ENCODE measurements around the gene NAPA. TPM values are rescaled to one million over a fixed set of nuclear protein-coding genes. Genes with fewer than 3 reads are reported as not detected.
"Not testable (repeated sequence)": the region's sequence is repeated elsewhere in the genome, so short reads cannot be mapped to it uniquely, and the experiment has no call there.

NAPA gene
- polyA plus RNA-seq, 3 donors = 152 to 174 (median 169) TPM

DNA sequence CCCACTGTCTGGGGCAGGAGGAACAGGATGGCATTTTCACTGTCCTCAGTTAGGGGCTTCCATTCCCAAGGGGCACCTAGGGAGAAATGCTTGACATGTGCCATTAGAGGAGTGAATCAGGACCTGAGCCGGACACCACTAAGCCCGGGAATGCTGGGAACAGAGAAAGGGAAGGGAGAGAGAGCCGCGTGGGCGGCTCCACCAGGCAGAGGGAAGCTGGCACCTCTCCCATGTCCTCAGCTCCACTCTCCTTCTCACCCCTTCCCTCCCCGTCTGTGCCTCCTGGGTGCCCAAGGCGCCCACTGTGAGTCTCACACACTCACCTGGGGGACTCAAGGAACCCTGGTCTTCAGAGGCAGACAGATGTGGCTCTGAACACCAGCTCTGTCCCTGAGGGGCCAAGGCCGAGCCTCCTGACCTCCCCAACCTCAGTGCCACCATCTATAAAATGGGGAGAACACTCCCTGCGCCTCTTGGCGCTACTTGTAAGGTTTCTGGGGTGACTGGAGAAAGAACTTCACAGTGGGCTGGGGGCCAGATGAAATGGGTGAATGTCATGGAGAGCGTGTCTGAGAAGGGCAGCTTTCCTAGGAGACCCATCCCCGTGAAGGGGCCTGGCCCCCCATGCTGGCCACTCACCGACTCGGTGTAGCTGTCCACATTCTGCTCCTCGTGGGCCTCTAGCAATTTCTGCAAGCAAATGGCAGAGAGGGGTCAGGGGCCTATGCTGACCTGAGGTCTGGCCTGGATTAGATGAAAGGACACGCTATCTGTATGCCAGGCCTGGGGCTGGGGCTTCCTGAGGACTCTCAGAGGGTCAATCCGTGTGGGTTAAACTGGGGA lies 25.6 kb downstream of the NAPA start:
- no peak for DNase-seq

GRCh38 chr19:47487551-47488515 lies 27.0 kb downstream of the NAPA start:
- DNase-seq = no peak

- DNase-seq = no peak
These were observed 28.0 kb downstream of the NAPA start for GRCh38 chr19:47486900-47487299.

DNA sequence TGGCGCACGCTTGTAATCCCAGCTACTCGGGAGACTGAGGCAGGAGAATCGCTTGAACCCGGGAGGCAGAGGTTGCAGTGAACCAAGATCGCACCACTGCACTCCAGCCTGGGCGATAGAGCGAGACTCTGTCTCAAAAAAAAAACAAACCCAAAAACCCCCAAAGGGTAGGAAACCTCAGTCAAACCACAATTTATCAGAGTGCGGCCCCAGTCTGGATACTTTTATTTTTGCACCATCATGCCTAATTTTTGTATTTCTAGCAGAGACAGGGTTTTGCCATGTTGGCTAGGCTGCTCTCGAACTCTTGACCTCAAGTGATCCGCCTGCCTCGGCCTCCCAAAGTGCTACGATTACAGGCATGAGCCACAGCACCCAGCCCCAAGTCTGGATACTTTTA lies 28.6 kb downstream of the NAPA start:
- DNase-seq = not testable (repeated sequence)

- DNase-seq = no peak
These were observed 29.7 kb downstream of the NAPA start for GRCh38 chr19:47485210-47485609.

GRCh38 chr19:47483800-47484690 lies 30.8 kb downstream of the NAPA start, which contains the start of gene KPTN:
Gene KPTN (minus strand): TSS chr19:47484219. CDS start chr19:47484160, 59 bp downstream.
- peak; percentile 91 for DNase-seq

DNA sequence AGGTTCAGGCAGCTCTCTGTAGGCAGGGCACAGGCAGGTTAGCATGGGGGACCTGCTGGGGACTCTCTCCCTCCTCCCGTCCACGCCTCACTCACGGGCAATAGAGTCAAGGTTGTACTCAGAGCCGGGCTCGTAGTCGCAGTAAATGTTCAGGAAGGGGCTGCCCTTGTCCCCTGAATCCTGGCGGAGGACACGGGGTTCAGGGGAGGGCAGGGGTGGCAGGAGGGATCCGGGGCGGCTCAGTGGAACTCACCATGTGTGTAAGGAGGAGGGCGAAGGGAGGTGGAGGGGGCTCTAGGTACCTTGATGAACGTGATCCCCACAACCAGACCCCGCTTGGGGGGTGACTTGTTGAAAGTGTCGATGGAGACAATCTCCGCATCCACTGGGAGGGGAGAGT lies 31.7 kb downstream of the NAPA start:
- no peak for DNase-seq

GRCh38 chr19:47481460-47482052 lies 33.3 kb downstream of the NAPA start:
- no peak for DNase-seq

DNA sequence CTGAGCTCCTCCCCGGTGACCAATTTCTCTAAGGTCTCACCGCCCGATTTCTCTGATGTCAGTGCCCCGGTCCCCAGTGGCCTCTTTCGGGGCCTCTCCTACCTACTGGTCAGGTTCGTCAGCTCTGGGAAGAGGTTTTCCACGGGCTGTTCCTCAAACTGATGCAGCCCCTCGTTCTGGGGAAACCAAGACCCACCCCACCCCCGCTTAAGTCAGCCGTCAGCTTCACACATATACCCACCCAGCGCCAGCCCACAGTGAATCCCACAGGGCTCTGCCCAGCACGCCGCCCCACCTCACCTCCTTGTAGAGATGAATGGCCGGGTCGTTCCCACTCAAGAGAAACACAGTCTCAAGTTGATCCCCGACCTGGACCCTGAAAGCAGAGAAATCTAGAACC lies 34.2 kb downstream of the NAPA start:
- DNase-seq = no peak

GRCh38 chr19:47479701-47480503 lies 35.0 kb downstream of the NAPA start:
- no peak for DNase-seq

GRCh38 chr19:47476438-47476972 lies 38.4 kb downstream of the NAPA start:
- DNase-seq = no peak

- no peak for DNase-seq
These were observed 39.4 kb downstream of the NAPA start for GRCh38 chr19:47475465-47475864.

DNA sequence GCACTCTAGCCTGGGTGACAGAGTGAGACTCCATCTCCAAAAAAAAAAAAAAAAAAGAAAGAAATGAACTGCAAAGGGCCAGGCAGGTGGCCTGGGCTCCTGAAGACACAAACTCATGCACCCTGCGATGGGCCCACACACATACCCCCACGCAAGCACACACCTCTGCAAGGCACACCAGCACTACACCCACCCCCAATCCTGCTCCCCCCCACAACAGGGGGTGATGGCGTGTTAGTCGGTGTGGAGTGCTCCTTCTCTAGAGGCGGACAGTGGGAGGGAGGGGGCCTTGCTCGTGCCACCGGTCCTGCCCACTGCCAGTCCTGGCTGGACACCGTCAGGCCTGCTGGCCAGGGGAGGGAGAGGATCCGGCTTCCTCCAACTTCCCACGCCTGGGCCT lies 41.5 kb downstream of the NAPA start:
- DNase-seq = no peak

DNA sequence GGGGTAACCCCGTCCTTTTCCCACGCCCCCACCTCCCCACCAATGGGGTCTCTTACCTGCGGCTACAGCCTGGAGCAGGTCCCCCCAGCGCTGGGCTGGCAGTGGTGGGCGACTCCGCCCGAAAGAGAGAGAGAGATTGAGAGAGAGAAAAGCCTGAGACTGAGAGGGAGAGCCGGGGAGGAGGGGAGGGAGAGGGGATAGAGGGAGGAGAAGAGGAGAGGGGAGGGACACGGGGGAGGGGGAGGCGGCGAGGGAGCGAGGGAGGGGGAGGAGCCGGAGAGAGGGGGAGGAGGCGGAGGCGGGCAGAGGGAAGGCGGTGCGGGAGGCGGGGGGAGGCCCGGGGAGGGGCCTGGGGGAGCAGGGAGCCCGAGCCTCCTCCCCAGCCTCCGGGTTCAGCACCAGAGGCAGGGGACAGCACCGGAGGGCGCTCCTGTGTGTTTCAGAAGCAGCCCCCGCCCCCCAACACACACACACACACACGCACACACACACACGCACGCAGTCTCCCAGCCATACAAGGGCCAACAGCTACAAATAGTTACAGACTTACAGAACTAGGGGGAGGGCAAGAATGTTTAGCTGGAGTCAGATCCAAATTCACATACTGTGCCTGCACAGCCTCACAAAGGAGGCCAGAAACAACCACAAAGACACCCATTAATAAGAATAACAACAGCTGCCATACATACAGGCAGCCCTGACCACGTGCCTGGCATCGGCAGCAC lies 43.0 kb downstream of the NAPA start, which contains the start of gene SLC8A2:
TSS of gene SLC8A2 (minus strand) at position 161 of the 725 bp plus-strand sequence. CDS start 5,490 bp downstream, outside the sequence.
- peak; percentile 92 for DNase-seq

- no peak for DNase-seq
These were observed 43.5 kb downstream of the NAPA start for GRCh38 chr19:47471381-47471732.

DNA sequence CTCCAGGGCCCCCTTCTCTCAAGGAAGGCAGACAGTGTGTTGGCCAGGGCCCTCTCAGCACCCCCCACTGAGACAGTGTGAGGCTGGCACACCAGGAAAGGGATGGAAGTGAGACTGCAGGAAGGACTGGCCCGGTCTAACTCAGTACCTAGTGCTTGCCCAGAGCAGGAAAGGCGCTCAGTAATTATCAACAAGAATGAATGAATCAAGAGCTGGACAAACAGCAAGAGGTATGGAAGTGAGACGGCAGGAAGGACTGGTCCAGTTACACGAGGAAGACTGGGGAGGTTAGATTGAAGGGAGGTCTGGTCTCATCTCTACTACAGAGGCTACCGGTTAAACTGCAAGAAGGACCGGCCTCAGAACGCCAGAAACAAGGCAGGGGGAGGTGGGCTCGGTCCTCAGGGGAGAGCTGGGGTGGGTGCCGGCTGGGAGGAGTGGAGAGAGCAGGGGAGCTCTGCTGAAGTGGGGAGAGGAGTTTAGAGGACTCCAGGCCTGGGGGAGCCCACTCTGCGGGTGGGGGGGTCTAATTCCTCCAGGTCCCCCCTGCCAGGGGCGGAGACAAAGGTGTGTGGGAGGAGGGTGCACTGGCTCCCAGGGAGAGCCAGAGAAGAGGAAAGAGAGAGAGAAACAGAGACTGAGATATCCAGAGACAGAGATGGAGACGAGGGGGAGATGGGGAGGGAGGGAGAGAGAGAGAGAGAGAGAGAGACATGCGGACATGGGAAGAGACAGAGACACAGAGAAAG lies 44.2 kb downstream of the NAPA start:
- DNase-seq = no peak

GRCh38 chr19:47469719-47470118 lies 45.1 kb downstream of the NAPA start:
- no peak for DNase-seq

DNA sequence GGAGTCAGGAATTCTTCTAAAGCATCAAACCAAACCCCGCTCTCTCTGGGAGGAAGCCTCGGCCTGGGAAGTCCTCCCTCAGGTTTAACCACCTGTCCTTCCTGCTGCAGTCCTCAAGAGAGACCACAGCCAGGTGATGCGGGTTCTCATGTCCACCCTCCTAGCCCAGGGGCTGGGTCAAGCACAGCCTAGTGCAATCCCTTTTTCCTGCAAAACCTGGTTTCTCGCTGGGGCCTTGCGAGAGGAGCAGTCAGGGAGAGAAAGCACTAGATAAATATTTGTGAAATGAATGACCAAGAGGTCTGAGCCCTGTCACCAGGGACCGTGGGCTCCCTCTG lies 45.5 kb downstream of the NAPA start:
- DNase-seq = no peak

GRCh38 chr19:47467914-47468313 lies 46.9 kb downstream of the NAPA start:
- no peak for DNase-seq
